Retinal pigment epithelial cell (primary cell): ENCODE data around the gene SPATA31D4.
"Not testable (repeated sequence)": the region's sequence is repeated elsewhere in the genome, so short reads cannot be mapped to it uniquely, and the experiment has no call there.

Source experiments
- DNase-seq: peaks from one replicate; pipeline ENCODE4 v3.0.0-alpha.2; 2010; ENCODE audit warnings: low read depth
- H3K4me3 ChIP-seq: 2 replicates; pipeline ENCODE4 v1.5.1; 2011; ENCODE audit warnings: mild to moderate bottlenecking, low read length, control low read depth, moderate library complexity
- CTCF ChIP-seq: conservative IDR thresholded peaks from 2 replicates; pipeline ENCODE4 v1.5.1; 2011; ENCODE audit warnings: low read depth, low read length, control low read depth, inconsistent platforms

The SPATA31D4 gene

GRCh38 chr9:81915801-81916505, 12.3 kb upstream of the SPATA31D4 start:
- no peak overlapping the region for H3K4me3 ChIP-seq
- DNase-seq, result no peak
- TF ChIP-seq CTCF, result no peak

- H3K4me3 ChIP-seq, DNase-seq: not testable (repeated sequence)
Measured at GRCh38 chr9:81918507-81918906, 9.7 kb upstream of the SPATA31D4 start.

GRCh38 chr9:81930147-81930546, 1.9 kb downstream of the SPATA31D4 start:
- H3K4me3 ChIP-seq, DNase-seq: not testable (repeated sequence)

GRCh38 chr9:81933547-81933946, 5.3 kb downstream of the SPATA31D4 start:
- not testable (repeated sequence) for DNase-seq, H3K4me3 ChIP-seq

GRCh38 chr9:81943393-81943792, 15.2 kb downstream of the SPATA31D4 start, which contains the start of gene SPATA31D3:
SPATA31D3 (plus strand) TSS chr9:81943500; CDS start chr9:81943586, 86 bp downstream.
- H3K4me3 ChIP-seq, DNase-seq: not testable (repeated sequence)

- DNase-seq, H3K4me3 ChIP-seq: not testable (repeated sequence)
Measured at GRCh38 chr9:81948650-81949049, 20.4 kb downstream of the SPATA31D4 start.

- TF ChIP-seq CTCF, result no peak
- no peak overlapping the region for H3K4me3 ChIP-seq
- no peak for DNase-seq
Measured at GRCh38 chr9:81953096-81953495, 24.9 kb downstream of the SPATA31D4 start.

- TF ChIP-seq CTCF, result no peak
- H3K4me3 ChIP-seq, result no peak overlapping the region
- DNase-seq, result no peak
Measured at GRCh38 chr9:81955625-81956024, 27.4 kb downstream of the SPATA31D4 start.

- DNase-seq, result no peak
- no peak for TF ChIP-seq CTCF
- no peak overlapping the region for H3K4me3 ChIP-seq
Measured at GRCh38 chr9:81964218-81965171, 36.3 kb downstream of the SPATA31D4 start.
